Measurements from ENCODE around the gene WDFY4. TPM values are rescaled to one million over a fixed set of nuclear protein-coding genes. Genes with fewer than 3 reads are reported as not detected.

The WDFY4 gene
- total and polyA plus RNA-seq, 2 of the 4 experiments (the other 2 are of a cell fraction) = not detected

GRCh38 chr10:48805848-48806247 is 121.2 kb downstream of the WDFY4 start:
- no peak overlapping the region for H2BK20ac ChIP-seq (ENCODE audit: low read depth, low read length)
- TF ChIP-seq FOS (IDR thresholded peaks at IDR 0.05; ENCODE audit: low read depth, low read length) = no peak
- no peak for ATAC-seq (ENCODE audit: low read depth)
- no peaks in the 10 kb centered on the region for H3K4me1 ChIP-seq (ENCODE audit: control insufficient read depth, insufficient read depth, low read length)
- H3K4me3 ChIP-seq (ENCODE audit: insufficient read depth, low read depth, low read length) = no peak overlapping the region
- no peak for DNase-seq
- H4K5ac ChIP-seq (ENCODE audit: low read depth, low read length) = no peak overlapping the region
- intact Hi-C loops (cut with micrococcal nuclease) = no loop called here
- no peak overlapping the region for H2BK120ac ChIP-seq (ENCODE audit: low read depth, low read length)
- no peak overlapping the region for H3K56ac ChIP-seq (ENCODE audit: extremely low read depth, insufficient read depth, low read length)
- no TSS peak for BruUV-seq (replicated peaks)
- H2AK9ac ChIP-seq (replicated peaks; ENCODE audit: low read depth, low read length, poor library complexity) = no peak overlapping the region
- WGBS, 2 experiments (ENCODE audit: extremely low coverage in 2 of 2, insufficient read length in 1 of 2) = 69% methylated on average over 4 of the region's 12 CpGs; no CpG with 5 or more reads in 1 of the 2 experiments
- H4K8ac ChIP-seq (ENCODE audit: low read depth in 2 of 2, low read length in 2 of 2) = no peak overlapping the region
- H4K20me1 ChIP-seq (ENCODE audit: insufficient read depth, low read length) = no peaks in the 10 kb centered on the region
- CTCF ChIA-PET = no interaction called here
- H3K4ac ChIP-seq (ENCODE audit: low read depth, low read length) = no peak overlapping the region
- H3K9me3 ChIP-seq (ENCODE audit: control insufficient read depth, insufficient read depth, low read length) = no peaks in the 10 kb centered on the region
- H3K23ac ChIP-seq (ENCODE audit: low read depth, low read length) = no peak overlapping the region
- no peak overlapping the region for H3K27ac ChIP-seq (ENCODE audit: insufficient read depth, low read length)
- no peak overlapping the region for H4K91ac ChIP-seq (ENCODE audit: insufficient read depth, low read depth, low read length)
- H3K14ac ChIP-seq (replicated peaks; ENCODE audit: low read depth, low read length) = no peak overlapping the region
- H3K9ac ChIP-seq (ENCODE audit: low read depth, low read length) = no peak overlapping the region
- no peak overlapping the region for H2AK5ac ChIP-seq (ENCODE audit: low read depth, low read length)
- no peaks in the 10 kb centered on the region for H3K9me1 ChIP-seq (ENCODE audit: insufficient read depth, low read length)
- H2AFZ ChIP-seq (replicated peaks; ENCODE audit: low read length, poor library complexity) = no peak overlapping the region
- H2BK15ac ChIP-seq (ENCODE audit: low read depth, low read length) = no peak overlapping the region
- H2BK5ac ChIP-seq (ENCODE audit: low read depth, low read length, poor library complexity, severe bottlenecking) = no peak overlapping the region
- no peaks in the 10 kb centered on the region for H3K36me3 ChIP-seq (ENCODE audit: control insufficient read depth, insufficient read depth, low read length)
- H3K18ac ChIP-seq (ENCODE audit: low read depth, low read length) = no peak overlapping the region
- dilution Hi-C loops (cut with HindIII; ENCODE audit: low sequenced_read_pairs, unreplicated experiment) = no loop called here
- POLR2A ChIA-PET (ENCODE audit: unreplicated experiment) = no interaction called here
- peaks cover 12% of the 10 kb centered on the region for H3K27me3 ChIP-seq (ENCODE audit: control insufficient read depth, insufficient read depth, low read length)
- no peaks in the 10 kb centered on the region for H3K79me1 ChIP-seq (ENCODE audit: low read depth in 1 of 2, low read length in 2 of 2)
- H3K4me2 ChIP-seq (ENCODE audit: low read depth, low read length) = no peak overlapping the region
- in situ Hi-C loops (cut with MboI; ENCODE audit: low sequenced_read_pairs) = no loop called here

All from IMR-90 (cell line).